ENCODE results near the gene SMOC2. TPM values are rescaled to one million over a fixed set of nuclear protein-coding genes. Genes with fewer than 3 reads are reported as not detected.
"Not testable (repeated sequence)": the region's sequence is repeated elsewhere in the genome, so short reads cannot be mapped to it uniquely, and the experiment has no call there.

SMOC2 gene
- total RNA-seq, 2 donors from 2014 or later, result not detected

- Mint-ChIP-seq H3K36me3 (ENCODE audit: low read depth) (peaks cover 2% of the 10 kb centered on the region), H3K4me1 (no peaks in the 10 kb centered on the region), H3K27ac (no peak overlapping the region), H3K27me3 (peaks cover 23% of the 10 kb centered on the region), H3K4me3 (no peak overlapping the region)
- no peaks in the 10 kb centered on the region for H3K9me3 ChIP-seq (ENCODE audit: control insufficient read depth, low read length, poor library complexity, severe bottlenecking)
- ATAC-seq (no peak), DNase-seq (no peak)
These were observed 258.8 kb downstream of the SMOC2 start for GRCh38 chr6:168699631-168700295.

DNA sequence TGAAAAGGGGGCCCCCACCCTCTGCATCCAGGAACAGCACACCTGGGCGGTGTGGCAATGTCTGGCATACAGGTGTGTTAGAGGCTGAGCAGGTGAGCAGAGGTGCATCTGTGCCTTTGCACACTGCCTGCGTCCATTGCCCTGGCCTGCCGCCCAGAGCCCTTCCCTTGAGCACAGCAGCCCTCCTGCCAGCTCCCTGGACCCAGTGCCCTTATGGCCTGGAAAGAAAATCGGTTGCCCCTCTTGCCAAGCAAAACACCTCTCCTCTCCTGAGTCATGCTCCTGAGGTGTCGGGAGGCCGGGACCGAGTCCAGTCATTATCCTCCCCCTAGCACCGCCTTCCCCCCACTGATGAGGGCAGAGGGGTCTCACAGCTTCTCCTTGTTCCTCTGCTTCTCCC is 259.9 kb downstream of the SMOC2 start:
- ATAC-seq, result no peak
- H3K27ac Mint-ChIP-seq, result no peak overlapping the region

GRCh38 chr6:168703990-168704389 is 263.0 kb downstream of the SMOC2 start:
- Mint-ChIP-seq H3K27me3 (peaks cover 32% of the 10 kb centered on the region), H3K36me3 (ENCODE audit: low read depth) (no peaks in the 10 kb centered on the region), H3K27ac (no peak overlapping the region), H3K4me3 (no peak overlapping the region), H3K4me1 (no peaks in the 10 kb centered on the region)
- H3K9me3 ChIP-seq (ENCODE audit: control insufficient read depth, low read length, poor library complexity, severe bottlenecking), result no peaks in the 10 kb centered on the region
- ATAC-seq (no peak), DNase-seq (no peak)

More for the DNA sequence above, 259.9 kb downstream of the SMOC2 start:
- peaks cover 24% of the 10 kb centered on the region for H3K27me3 Mint-ChIP-seq
- no peak for DNase-seq
- peaks cover 2% of the 10 kb centered on the region for H3K36me3 Mint-ChIP-seq (ENCODE audit: low read depth)
- H3K9me3 ChIP-seq (ENCODE audit: control insufficient read depth, low read length, poor library complexity, severe bottlenecking), result no peaks in the 10 kb centered on the region
- H3K4me3 Mint-ChIP-seq, result no peak overlapping the region
- no peaks in the 10 kb centered on the region for H3K4me1 Mint-ChIP-seq

- Mint-ChIP-seq H3K27ac (no peak overlapping the region), H3K36me3 (ENCODE audit: low read depth) (no peaks in the 10 kb centered on the region), H3K27me3 (peaks cover 32% of the 10 kb centered on the region), H3K4me1 (no peaks in the 10 kb centered on the region), H3K4me3 (no peak overlapping the region)
- ATAC-seq (no peak), DNase-seq (no peak)
- H3K9me3 ChIP-seq (ENCODE audit: control insufficient read depth, low read length, poor library complexity, severe bottlenecking), result no peaks in the 10 kb centered on the region
These were observed 263.7 kb downstream of the SMOC2 start for GRCh38 chr6:168704678-168705077.

DNA sequence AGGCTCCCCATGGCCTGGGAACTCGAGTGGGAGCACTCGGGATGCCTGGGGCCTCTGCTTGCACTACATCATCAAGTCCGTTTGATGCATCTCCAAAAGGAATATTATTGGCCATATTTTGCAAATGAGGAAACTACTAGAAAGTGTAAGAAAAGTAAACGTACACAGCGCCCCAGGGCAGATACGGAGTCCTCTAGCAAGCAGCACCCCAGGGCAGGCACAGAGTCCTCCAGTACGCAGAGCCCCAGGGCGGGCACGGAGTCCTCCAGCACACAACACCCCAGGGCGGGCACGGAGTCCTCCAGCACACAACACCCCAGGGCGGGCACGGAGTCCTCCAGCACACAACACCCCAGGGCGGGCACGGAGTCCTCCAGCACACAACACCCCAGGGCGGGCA is 264.3 kb downstream of the SMOC2 start:
- peaks cover 32% of the 10 kb centered on the region for H3K27me3 Mint-ChIP-seq
- not testable (repeated sequence) for H3K4me3 Mint-ChIP-seq; H3K4me1 Mint-ChIP-seq; H3K27ac Mint-ChIP-seq; ATAC-seq; H3K9me3 ChIP-seq (ENCODE audit: control insufficient read depth, low read length, poor library complexity, severe bottlenecking); DNase-seq; H3K36me3 Mint-ChIP-seq (ENCODE audit: low read depth)

DNA sequence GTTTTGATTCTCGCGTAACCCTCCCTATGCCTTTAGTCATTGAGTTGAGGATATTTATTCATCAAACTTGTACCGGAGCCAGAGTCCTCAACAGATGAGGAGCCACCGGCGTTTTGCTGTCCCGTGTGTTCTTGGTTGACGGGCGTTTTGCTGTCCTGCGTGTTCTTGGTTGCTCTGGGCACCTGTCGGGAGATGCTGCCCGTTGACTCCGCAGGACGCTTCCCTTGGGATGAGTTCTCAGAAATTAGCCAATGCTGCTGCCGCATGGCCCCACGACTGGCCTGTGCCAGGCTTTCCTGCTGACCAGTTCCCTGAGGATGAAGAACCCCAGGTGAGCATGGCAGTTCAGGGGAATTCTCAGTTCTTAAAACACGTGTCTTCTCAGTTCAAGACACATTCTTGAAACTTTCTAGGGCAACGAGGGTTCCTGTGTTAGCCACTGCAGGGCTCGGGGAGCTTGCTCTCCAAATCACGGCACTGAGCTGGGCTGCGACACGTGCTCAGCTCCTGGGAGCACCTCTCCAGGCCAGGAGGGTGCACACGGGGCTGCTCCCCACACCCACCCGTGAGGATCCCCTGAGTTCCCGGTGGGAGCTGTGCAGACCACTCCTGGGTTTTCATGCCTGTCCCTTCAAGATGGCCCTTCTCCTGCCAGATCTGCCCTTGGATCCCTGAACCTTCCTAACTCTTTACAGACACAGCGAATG is 265.6 kb downstream of the SMOC2 start:
- H3K27me3 Mint-ChIP-seq, result peaks cover 25% of the 10 kb centered on the region
- no peaks in the 10 kb centered on the region for H3K4me1 Mint-ChIP-seq
- ATAC-seq, result no peak

GRCh38 chr6:168708526-168708925 is 267.5 kb downstream of the SMOC2 start:
- no peaks in the 10 kb centered on the region for H3K4me1 Mint-ChIP-seq
- peaks cover 12% of the 10 kb centered on the region for H3K27me3 Mint-ChIP-seq
- H3K36me3 Mint-ChIP-seq (ENCODE audit: low read depth), result no peaks in the 10 kb centered on the region
- H3K4me3 Mint-ChIP-seq, result no peak overlapping the region
- ATAC-seq, result no peak
- no peak for DNase-seq
- no peak overlapping the region for H3K27ac Mint-ChIP-seq
- H3K9me3 ChIP-seq (ENCODE audit: control insufficient read depth, low read length, poor library complexity, severe bottlenecking), result no peaks in the 10 kb centered on the region

More for the DNA sequence above, 265.6 kb downstream of the SMOC2 start:
- DNase-seq, result no peak
- Mint-ChIP-seq H3K4me3 (no peak overlapping the region), H3K27ac (no peak overlapping the region), H3K36me3 (ENCODE audit: low read depth) (no peaks in the 10 kb centered on the region)
- no peaks in the 10 kb centered on the region for H3K9me3 ChIP-seq (ENCODE audit: control insufficient read depth, low read length, poor library complexity, severe bottlenecking)

GRCh38 chr6:168708984-168709383 is 268.0 kb downstream of the SMOC2 start:
- H3K36me3 Mint-ChIP-seq (ENCODE audit: low read depth), result no peaks in the 10 kb centered on the region
- no peak overlapping the region for H3K27ac Mint-ChIP-seq
- H3K27me3 Mint-ChIP-seq, result peaks cover 12% of the 10 kb centered on the region

DNA sequence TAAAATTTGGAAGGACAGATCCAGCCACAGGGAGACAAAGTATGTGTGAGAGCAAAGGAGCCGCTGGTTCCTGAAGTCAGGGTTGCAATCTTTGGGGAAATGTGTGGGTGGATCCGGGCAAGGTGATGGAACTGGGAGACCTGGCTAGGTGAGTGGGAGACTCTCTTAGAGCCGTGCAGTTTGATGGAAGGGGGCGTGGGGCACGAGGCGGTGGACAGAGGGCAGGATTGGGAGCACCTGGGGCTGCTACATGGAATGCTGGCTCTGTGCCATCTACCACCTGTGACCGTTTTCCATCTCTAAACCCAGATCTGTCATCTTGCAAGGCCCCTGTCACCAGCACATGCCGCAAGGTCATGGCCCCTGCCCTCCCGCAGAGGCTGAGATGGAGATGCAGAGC is 268.4 kb downstream of the SMOC2 start:
- Mint-ChIP-seq H3K4me3 (no peak overlapping the region), H3K36me3 (ENCODE audit: low read depth) (no peaks in the 10 kb centered on the region), H3K4me1 (no peaks in the 10 kb centered on the region), H3K27me3 (peaks cover 12% of the 10 kb centered on the region), H3K27ac (no peak overlapping the region)
- ATAC-seq (no peak), DNase-seq (no peak)
- H3K9me3 ChIP-seq (ENCODE audit: control insufficient read depth, low read length, poor library complexity, severe bottlenecking), result no peaks in the 10 kb centered on the region

More at GRCh38 chr6:168708984-168709383, 268.0 kb downstream of the SMOC2 start:
- Mint-ChIP-seq H3K4me3 (no peak overlapping the region), H3K4me1 (no peaks in the 10 kb centered on the region)
- no peaks in the 10 kb centered on the region for H3K9me3 ChIP-seq (ENCODE audit: control insufficient read depth, low read length, poor library complexity, severe bottlenecking)
- ATAC-seq (no peak), DNase-seq (no peak)

DNA sequence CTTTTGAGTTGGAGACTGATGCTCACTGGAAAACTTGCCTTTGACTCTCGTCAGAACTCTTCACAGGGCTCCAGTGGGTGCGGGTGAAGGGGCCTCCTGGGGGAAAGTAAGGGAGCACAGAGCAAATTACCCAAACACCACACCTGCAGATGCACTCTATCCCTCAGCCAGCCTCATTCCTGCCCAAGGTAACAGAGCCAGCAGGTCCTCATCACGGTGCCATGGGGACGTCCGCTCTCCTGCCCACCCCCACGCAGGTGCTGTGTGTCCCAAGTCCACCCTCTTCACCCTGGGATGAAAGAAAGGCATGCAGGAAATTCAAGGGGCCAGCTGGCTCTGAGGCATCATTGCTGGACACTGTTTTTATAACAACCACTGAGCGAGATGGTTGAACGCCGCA is 269.0 kb downstream of the SMOC2 start:
- Mint-ChIP-seq H3K36me3 (ENCODE audit: low read depth) (no peaks in the 10 kb centered on the region), H3K27me3 (peaks cover 8% of the 10 kb centered on the region), H3K4me1 (no peaks in the 10 kb centered on the region), H3K27ac (no peak overlapping the region), H3K4me3 (no peak overlapping the region)
- H3K9me3 ChIP-seq (ENCODE audit: control insufficient read depth, low read length, poor library complexity, severe bottlenecking), result no peaks in the 10 kb centered on the region
- ATAC-seq (no peak), DNase-seq (no peak)

DNA sequence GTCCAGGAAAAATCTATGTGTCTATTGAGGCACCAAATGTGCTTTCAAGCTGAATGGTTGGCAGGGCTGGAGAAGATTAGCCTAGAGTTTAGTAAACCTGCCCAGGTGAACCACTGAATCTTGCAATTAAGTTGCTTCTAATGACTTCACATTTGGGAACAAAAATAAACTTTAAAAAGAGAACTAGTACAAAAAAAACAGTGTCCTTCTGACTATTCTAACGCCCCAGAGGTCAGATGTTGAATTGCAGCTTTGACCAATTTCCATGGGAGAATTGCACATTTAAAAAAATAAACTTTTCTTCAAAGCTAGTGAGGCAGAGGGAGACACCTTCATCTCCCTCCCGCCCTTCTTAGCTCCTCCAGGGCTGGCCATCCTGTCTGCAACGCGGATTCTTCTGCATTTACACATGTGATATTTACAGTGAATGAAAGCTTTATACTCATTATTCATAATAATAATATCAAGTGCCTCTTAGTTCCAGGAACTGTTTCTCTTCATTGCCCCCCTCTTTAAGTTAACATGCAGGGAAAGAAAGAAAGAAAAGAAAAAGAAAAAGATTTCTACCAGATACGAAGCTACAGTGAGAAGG is 270.2 kb downstream of the SMOC2 start:
- DNase-seq (no peak), ATAC-seq (no peak)
- H3K27me3 Mint-ChIP-seq, result peaks cover 8% of the 10 kb centered on the region
- H3K27ac Mint-ChIP-seq, result no peak overlapping the region
- H3K9me3 ChIP-seq (ENCODE audit: control insufficient read depth, low read length, poor library complexity, severe bottlenecking), result no peaks in the 10 kb centered on the region
- H3K4me1 Mint-ChIP-seq, result no peaks in the 10 kb centered on the region
- H3K36me3 Mint-ChIP-seq (ENCODE audit: low read depth), result no peaks in the 10 kb centered on the region
- no peak overlapping the region for H3K4me3 Mint-ChIP-seq

DNA sequence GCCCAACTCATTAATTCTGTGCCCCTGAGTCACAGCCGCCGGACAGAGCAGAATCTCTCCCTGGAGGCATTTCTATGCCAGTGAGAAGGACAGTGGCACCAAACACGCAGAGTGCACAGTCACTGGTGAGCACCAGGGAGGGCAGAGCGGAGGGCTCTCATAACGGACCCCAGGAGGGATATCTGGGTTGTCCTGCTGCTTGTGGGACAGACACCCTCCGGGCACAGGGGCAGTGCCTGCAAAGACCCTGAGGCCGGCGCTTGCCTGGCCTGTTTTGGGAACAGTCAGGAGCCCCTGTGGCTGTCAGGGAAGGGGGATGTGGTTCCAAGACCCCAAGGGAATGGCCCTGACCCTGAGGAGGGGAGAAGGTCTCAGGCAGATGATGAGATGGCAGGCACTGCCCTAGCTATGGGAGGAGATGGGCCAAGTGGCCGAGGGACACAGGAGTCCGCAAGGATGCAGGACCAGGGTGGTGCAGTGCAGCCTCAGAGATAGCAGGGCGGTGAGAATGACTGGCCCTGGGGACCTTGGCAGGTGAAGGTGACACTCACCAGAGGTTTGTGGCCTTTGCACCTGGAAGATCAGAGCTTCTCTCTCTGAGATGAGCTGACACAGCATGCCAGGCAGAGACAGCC is 270.8 kb downstream of the SMOC2 start:
- DNase-seq (no peak), ATAC-seq (no peak)
- Mint-ChIP-seq H3K27me3 (peaks cover 8% of the 10 kb centered on the region), H3K27ac (no peak overlapping the region), H3K36me3 (ENCODE audit: low read depth) (no peaks in the 10 kb centered on the region), H3K4me1 (no peaks in the 10 kb centered on the region), H3K4me3 (no peak overlapping the region)
- H3K9me3 ChIP-seq (ENCODE audit: control insufficient read depth, low read length, poor library complexity, severe bottlenecking), result no peaks in the 10 kb centered on the region

GRCh38 chr6:168712993-168713392 is 272.0 kb downstream of the SMOC2 start:
- no peak overlapping the region for H3K4me3 Mint-ChIP-seq
- H3K4me1 Mint-ChIP-seq, result no peaks in the 10 kb centered on the region
- ATAC-seq (no peak), DNase-seq (no peak)
- H3K27ac Mint-ChIP-seq, result no peak overlapping the region
- H3K36me3 Mint-ChIP-seq (ENCODE audit: low read depth), result no peaks in the 10 kb centered on the region
- no peaks in the 10 kb centered on the region for H3K9me3 ChIP-seq (ENCODE audit: control insufficient read depth, low read length, poor library complexity, severe bottlenecking)
- peaks cover 5% of the 10 kb centered on the region for H3K27me3 Mint-ChIP-seq

All from T-helper 17 cell (primary cell).